Stomach (tissue), 9 donors: ENCODE measurements around the gene ZNF582. TPM values are rescaled to one million over a fixed set of nuclear protein-coding genes. Genes with fewer than 3 reads are reported as not detected.

ENCODE experiments used
- DNase-seq, 2 donors: peaks; one replicate each; pipeline versions ENCODE4 v3.0.0 to v3.0.0-alpha.2; 2013 to 2019
- H3K27ac ChIP-seq, 5 donors: fragments of 200-600 bp in 4 of 5; sonication (generic) in 4 of 5; one replicate each; pipeline ENCODE4 v1.5.1; 2013 to 2019; ENCODE audit warnings: mild to moderate bottlenecking in 1 of 5, moderate library complexity in 1 of 5
- H3K27me3 ChIP-seq, 3 donors: fragments of 200-600 bp; sonication (generic); one replicate each; pipeline ENCODE4 v1.5.1; 2017 to 2019; ENCODE audit warnings: mixed run types in 1 of 3
- H3K36me3 ChIP-seq, 4 donors: fragments of 200-600 bp; sonication (generic); 1 replicate in 3 of 4; 2 replicates in 1 of 4; pipeline ENCODE4 v1.5.1; 2016 to 2019
- H3K4me1 ChIP-seq, 4 donors: fragments of 200-600 bp; sonication (generic); one replicate each; pipeline ENCODE4 v1.5.1; 2016 to 2019
- H3K4me3 ChIP-seq, 4 donors: fragments of 200-600 bp; sonication (generic) in 3 of 4; one replicate each; pipeline ENCODE4 v1.5.1; 2016 to 2019; ENCODE audit warnings: mild to moderate bottlenecking in 1 of 4
- H3K9me3 ChIP-seq, 4 donors: fragments of 200-600 bp; sonication (generic); one replicate each; pipeline ENCODE4 v1.5.1; 2016 to 2019
- EP300 ChIP-seq: sonication (generic); formaldehyde crosslinking; IDR thresholded peaks from one replicate; pipeline ENCODE4 v1.6.1; 2017; ENCODE audit warnings: antibody characterized with exemption
- POLR2A ChIP-seq, 4 donors: fragments of 450-650 bp; IDR thresholded peaks; one replicate each; pipeline ENCODE4 v1.6.1; 2016; ENCODE audit warnings: antibody characterized with exemption in 4 of 4, control low read depth in 2 of 4, mild to moderate bottlenecking in 1 of 4, moderate library complexity in 1 of 4
- POLR2AphosphoS5 ChIP-seq, 3 donors: sonication (generic); formaldehyde crosslinking; IDR thresholded peaks; one replicate each; pipeline ENCODE4 v1.6.1; 2016; ENCODE audit warnings: antibody characterized with exemption in 3 of 3
- WGBS, 5 donors: extraction: QIAGEN DNeasy Blood & Tissue Kit in 3 of 5; methylation state at CpG; one replicate each; pipeline versions ENCODE4 v1.1.5 to v1.1.7; 2013 to 2018; 5-methylcytosine and 5-hydroxymethylcytosine counted together
- intact Hi-C: fragments of 100-400 bp; cut with DNase I; formaldehyde crosslinking; loops from one replicate; pipeline ENCODE4 v1.15.1; 2023; ENCODE audit warnings: low total_unique reads
- polyA plus RNA-seq, 3 donors: library from polyadenylated mRNA; stranded (reverse); fragments of 200-250 nt; gene quantifications; one replicate each; pipeline ENCODE4 v1.2.3, GENCODE V29; 2013
- total RNA-seq, 5 donors: library from RNA; depleted of rRNA; stranded (reverse); fragments of >200 nt; gene quantifications; one replicate each; pipeline versions ENCODE4 v1.1.0 to v1.2.3, GENCODE V29; 2014 to 2016
- TF ChIP-seq, protein P1 (sequence below), 7 experiments: fragments of 450-650 bp in 4 of 7; fragments of 200-600 bp in 3 of 7; sonication (generic) in 3 of 7; IDR thresholded peaks; one replicate each; pipeline ENCODE4 v1.5.1; 2016 to 2019; ENCODE audit warnings: antibody characterized with exemption in 7 of 7, control low read depth in 2 of 7, mild to moderate bottlenecking in 1 of 7
- donor health status: healthy with polysubstance abuse.
- donor health status: Bipolar disorder and iron deficiency.
- donor health status: healthy.

Gene ZNF582
- total and polyA plus RNA-seq, 8 donors: 1.2 to 4.2 (median 2.5) TPM; not detected in 3

- TF ChIP-seq POLR2A (IDR thresholded peaks at IDR 0.05): no peak
- no peak for TF ChIP-seq POLR2AphosphoS5 (IDR thresholded peaks at IDR 0.05)
- TF ChIP-seq, protein P1, sequence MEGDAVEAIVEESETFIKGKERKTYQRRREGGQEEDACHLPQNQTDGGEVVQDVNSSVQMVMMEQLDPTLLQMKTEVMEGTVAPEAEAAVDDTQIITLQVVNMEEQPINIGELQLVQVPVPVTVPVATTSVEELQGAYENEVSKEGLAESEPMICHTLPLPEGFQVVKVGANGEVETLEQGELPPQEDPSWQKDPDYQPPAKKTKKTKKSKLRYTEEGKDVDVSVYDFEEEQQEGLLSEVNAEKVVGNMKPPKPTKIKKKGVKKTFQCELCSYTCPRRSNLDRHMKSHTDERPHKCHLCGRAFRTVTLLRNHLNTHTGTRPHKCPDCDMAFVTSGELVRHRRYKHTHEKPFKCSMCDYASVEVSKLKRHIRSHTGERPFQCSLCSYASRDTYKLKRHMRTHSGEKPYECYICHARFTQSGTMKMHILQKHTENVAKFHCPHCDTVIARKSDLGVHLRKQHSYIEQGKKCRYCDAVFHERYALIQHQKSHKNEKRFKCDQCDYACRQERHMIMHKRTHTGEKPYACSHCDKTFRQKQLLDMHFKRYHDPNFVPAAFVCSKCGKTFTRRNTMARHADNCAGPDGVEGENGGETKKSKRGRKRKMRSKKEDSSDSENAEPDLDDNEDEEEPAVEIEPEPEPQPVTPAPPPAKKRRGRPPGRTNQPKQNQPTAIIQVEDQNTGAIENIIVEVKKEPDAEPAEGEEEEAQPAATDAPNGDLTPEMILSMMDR (IDR thresholded peaks at IDR 0.05): no peak
- no peak for TF ChIP-seq EP300
- no peak for DNase-seq
- Histone ChIP-seq H3K9me3 (peaks cover 51 to 100% (median 75%) of the 10 kb centered on the region in 4 donors), H3K4me1 (no peaks in the 10 kb centered on the region), H3K4me3 (no peak overlapping the region), H3K36me3 (peaks cover 37 to 73% (median 67%) of the 10 kb centered on the region in 4 donors), H3K27ac (no peak overlapping the region), H3K27me3 (no peaks in the 10 kb centered on the region)
- intact Hi-C loops: no loop called here
- WGBS, 5 donors: 91 to 96% (median 92%) methylated on average over 11 of the region's 11 CpGs
These were observed 16.0 kb downstream of the ZNF582 start for GRCh38 chr19:56377105-56377924.

DNA sequence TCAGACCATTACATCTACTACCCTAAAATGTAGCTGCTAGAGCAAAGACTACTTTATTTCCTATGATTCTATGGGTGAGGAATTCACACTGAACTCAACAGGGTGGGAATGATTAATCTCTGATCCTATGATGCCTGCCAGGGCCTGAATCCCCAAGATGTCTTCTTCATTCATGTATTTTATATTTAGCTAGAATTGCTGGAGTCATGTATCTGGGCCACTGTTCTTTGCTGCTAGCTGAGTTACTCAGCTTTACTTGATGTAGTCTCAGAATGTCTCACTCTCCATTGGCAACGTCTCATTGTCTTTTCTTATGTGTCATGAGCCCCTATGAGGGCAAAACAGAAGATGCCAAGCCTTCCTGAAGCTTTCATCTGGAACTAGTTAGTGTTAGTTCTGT is 21.1 kb downstream of the ZNF582 start:
- no peak for DNase-seq
- Histone ChIP-seq H3K27ac (no peak overlapping the region), H3K4me3 (no peak overlapping the region), H3K36me3 (peaks cover 31 to 74% (median 64%) of the 10 kb centered on the region in 4 donors), H3K27me3 (no peaks in the 10 kb centered on the region), H3K4me1 (peaks cover 9 to 25% (median 15%) of the 10 kb centered on the region in 4 donors), H3K9me3 (peaks cover 29 to 70% (median 50%) of the 10 kb centered on the region in 4 donors)
- TF ChIP-seq EP300 (no peak), POLR2AphosphoS5 (IDR thresholded peaks at IDR 0.05) (no peak), POLR2A (IDR thresholded peaks at IDR 0.05) (no peak)
- TF ChIP-seq, protein P1 (IDR thresholded peaks at IDR 0.05): no peak
- WGBS, 5 donors: 78 to 91% (median 80%) methylated on average over 1 of the region's 1 CpG
- intact Hi-C loops: no loop called here

- Histone ChIP-seq H3K36me3 (peaks cover 12 to 52% (median 42%) of the 10 kb centered on the region in 4 donors), H3K9me3 (peaks cover 8 to 64% (median 33%) of the 10 kb centered on the region in 4 donors), H3K27me3 (no peaks in the 10 kb centered on the region), H3K4me3 (no peak overlapping the region), H3K27ac (no peak overlapping the region), H3K4me1 (peaks cover 9 to 25% (median 15%) of the 10 kb centered on the region in 4 donors)
- intact Hi-C loops: no loop called here
- 93 to 98% (median 96%) methylated on average over 3 of the region's 3 CpGs for WGBS, 5 donors
- no peak for DNase-seq
- TF ChIP-seq POLR2AphosphoS5 (IDR thresholded peaks at IDR 0.05): no peak
- TF ChIP-seq POLR2A (IDR thresholded peaks at IDR 0.05): no peak
- TF ChIP-seq EP300: no peak
- TF ChIP-seq, protein P1 (IDR thresholded peaks at IDR 0.05): no peak
These were observed 23.3 kb downstream of the ZNF582 start for GRCh38 chr19:56369886-56370676.
